Suprapubic skin (tissue), 3 donors: ENCODE data around the gene PIP5K1C.

Experiments used
- EP300 ChIP-seq: sonication (generic); formaldehyde crosslinking; IDR thresholded peaks from one replicate; pipeline ENCODE4 v1.6.1; 2017; ENCODE audit warnings: antibody characterized with exemption
- TF ChIP-seq, protein P1 (sequence below), 2 donors: fragments of 200-600 bp in 1 of 2; fragments of 450-650 bp in 1 of 2; sonication (generic) in 1 of 2; IDR thresholded peaks; one replicate each; pipeline ENCODE4 v1.5.1; 2016 to 2019; ENCODE audit warnings: antibody characterized with exemption in 2 of 2, mild to moderate bottlenecking in 1 of 2, moderate library complexity in 1 of 2

DNA sequence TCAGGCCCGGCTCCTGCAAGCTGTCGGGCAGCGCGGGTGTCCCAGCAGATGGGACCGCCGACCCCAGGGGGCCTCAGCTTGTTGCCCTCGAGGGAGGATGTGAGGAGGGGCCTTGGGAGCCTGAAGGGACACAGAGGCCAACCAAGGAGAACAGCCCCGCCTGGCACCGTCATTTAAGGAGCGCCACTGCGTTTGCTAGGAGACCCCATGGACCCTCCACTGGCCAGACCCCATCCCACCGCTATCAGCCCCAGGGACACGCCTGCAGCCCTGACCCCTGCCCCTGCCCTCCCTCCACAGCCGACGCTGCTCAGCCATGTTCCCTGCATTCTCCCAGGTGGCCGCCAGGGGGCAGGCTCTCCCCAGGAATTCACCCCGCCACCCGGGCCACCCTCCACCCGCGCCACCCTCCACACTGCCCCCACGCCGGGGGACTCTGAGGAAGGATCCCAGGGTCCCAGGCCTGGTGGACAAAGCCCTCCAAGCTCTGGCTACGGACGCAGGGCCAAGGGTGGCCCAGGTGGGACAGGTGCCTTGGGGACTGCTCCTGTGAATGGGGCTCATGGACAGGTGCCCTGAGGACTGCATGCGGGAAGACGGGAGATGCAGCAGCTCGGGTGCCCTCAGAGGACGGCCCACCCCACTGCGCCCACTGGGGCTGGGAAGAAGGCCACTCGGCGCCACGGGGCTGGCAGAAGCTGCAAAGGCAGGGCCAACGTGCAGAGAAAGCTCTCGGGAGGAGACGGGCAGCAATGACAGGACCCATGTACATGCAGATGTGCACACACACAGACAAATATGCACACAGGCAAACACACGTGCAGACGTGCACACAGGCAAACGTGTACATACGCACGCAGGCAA, 34.4 kb downstream of the PIP5K1C start:
- TF ChIP-seq EP300 = no peak
- TF ChIP-seq, protein P1, sequence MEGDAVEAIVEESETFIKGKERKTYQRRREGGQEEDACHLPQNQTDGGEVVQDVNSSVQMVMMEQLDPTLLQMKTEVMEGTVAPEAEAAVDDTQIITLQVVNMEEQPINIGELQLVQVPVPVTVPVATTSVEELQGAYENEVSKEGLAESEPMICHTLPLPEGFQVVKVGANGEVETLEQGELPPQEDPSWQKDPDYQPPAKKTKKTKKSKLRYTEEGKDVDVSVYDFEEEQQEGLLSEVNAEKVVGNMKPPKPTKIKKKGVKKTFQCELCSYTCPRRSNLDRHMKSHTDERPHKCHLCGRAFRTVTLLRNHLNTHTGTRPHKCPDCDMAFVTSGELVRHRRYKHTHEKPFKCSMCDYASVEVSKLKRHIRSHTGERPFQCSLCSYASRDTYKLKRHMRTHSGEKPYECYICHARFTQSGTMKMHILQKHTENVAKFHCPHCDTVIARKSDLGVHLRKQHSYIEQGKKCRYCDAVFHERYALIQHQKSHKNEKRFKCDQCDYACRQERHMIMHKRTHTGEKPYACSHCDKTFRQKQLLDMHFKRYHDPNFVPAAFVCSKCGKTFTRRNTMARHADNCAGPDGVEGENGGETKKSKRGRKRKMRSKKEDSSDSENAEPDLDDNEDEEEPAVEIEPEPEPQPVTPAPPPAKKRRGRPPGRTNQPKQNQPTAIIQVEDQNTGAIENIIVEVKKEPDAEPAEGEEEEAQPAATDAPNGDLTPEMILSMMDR (IDR thresholded peaks at IDR 0.05) = peak; percentile 85 to 95
